Endothelial cell of umbilical vein (primary cell): ENCODE measurements around the gene RTN4R. TPM values are rescaled to one million over a fixed set of nuclear protein-coding genes. Genes with fewer than 3 reads are reported as not detected.
"Not testable (repeated sequence)": the region's sequence is repeated elsewhere in the genome, so short reads cannot be mapped to it uniquely, and the experiment has no call there.

Experiments
- BruUV-seq: library from RNA; stranded (reverse); fragments of 400-500 nt; replicated peaks from 2 replicates; lab custom pipeline; 2021; lab: Mats Ljungman, UMichigan
- CTCF ChIA-PET: fragments of 300-600, 350-600 bp; sonication (Branson Sonifier 250); formaldehyde crosslinking; loops from one replicate; lab custom pipeline; 2021; ENCODE audit warnings: antibody characterized with exemption, inconsistent platforms; lab: Charles Lee
- POLR2A ChIA-PET: fragments of 300-600, 350-600 bp; sonication (Branson Sonifier 250); formaldehyde crosslinking; loops from one replicate; lab custom pipeline; 2021; ENCODE audit warnings: antibody characterized with exemption, inconsistent platforms; lab: Charles Lee
- DNase-seq: peaks from one replicate; pipeline ENCODE4 v3.0.0-alpha.2; 2011; ENCODE audit warnings: low read depth, low spot score
- FAIRE-seq: peaks from 2 replicates; lab custom pipeline; 2011; peaks lifted over from hg19 to GRCh38; lab: Jason Lieb, UNC
- H2AFZ ChIP-seq: 2 replicates; pipeline ENCODE4 v1.6.0; 2012; ENCODE audit warnings: low read depth, low read length, control low read depth, inconsistent platforms
- H3K27ac ChIP-seq: 2 replicates; pipeline ENCODE4 v1.5.1; 2011; ENCODE audit warnings: low read depth, mild to moderate bottlenecking, control low read depth, low read length, moderate library complexity; ENCODE audit not compliant: insufficient read depth
- H3K27me3 ChIP-seq, 2 experiments: 2 replicates each; pipeline versions ENCODE4 v1.6.0 to v1.6.1; 2011; ENCODE audit warnings: low read length in 2 of 2, mixed read lengths in 1 of 2; ENCODE audit not compliant: control insufficient read depth in 2 of 2, insufficient read depth in 2 of 2
- H3K36me3 ChIP-seq, 2 experiments: 2 replicates in 1 of 2; 3 replicates in 1 of 2; pipeline ENCODE4 v1.5.1; 2011; ENCODE audit warnings: low read length in 2 of 2, mild to moderate bottlenecking in 1 of 2, moderate library complexity in 1 of 2; ENCODE audit not compliant: control insufficient read depth in 2 of 2, insufficient read depth in 2 of 2; ENCODE audit errors: extremely low read depth in 1 of 2
- H3K4me1 ChIP-seq: 3 replicates; pipeline ENCODE4 v1.5.1; 2011; ENCODE audit warnings: mild to moderate bottlenecking, low read length; ENCODE audit not compliant: control insufficient read depth, insufficient read depth; ENCODE audit errors: extremely low read depth
- H3K4me2 ChIP-seq: 2 replicates; pipeline ENCODE4 v1.6.1; 2011; ENCODE audit warnings: low read length, control low read depth, mixed read lengths; ENCODE audit not compliant: insufficient read depth
- H3K4me3 ChIP-seq, 3 experiments: fragments of 200-600 bp in 1 of 3; sonication (generic), shearing (Covaris generic) in 1 of 3; replicated peaks in 1 of 3; 2 replicates each; pipeline ENCODE4 v1.5.1; 2011 to 2016; ENCODE audit warnings: control low read depth in 3 of 3, low read length in 3 of 3, mild to moderate bottlenecking in 2 of 3, inconsistent platforms in 1 of 3, low read depth in 1 of 3, moderate library complexity in 1 of 3; ENCODE audit not compliant: insufficient read depth in 1 of 3
- H3K79me2 ChIP-seq: 2 replicates; pipeline ENCODE4 v1.6.0; 2012; ENCODE audit warnings: low read length, inconsistent platforms; ENCODE audit not compliant: control insufficient read depth, insufficient read depth
- H3K9ac ChIP-seq: replicated peaks from 2 replicates; pipeline ENCODE3; 2011; ENCODE audit warnings: low read length, control low read depth; ENCODE audit not compliant: insufficient read depth; ENCODE audit errors: extremely low read depth
- H3K9me1 ChIP-seq: replicated peaks from 3 replicates; pipeline ENCODE4 v1.6.0; 2011; ENCODE audit warnings: mild to moderate bottlenecking, low read length; ENCODE audit not compliant: control insufficient read depth, insufficient read depth; ENCODE audit errors: extremely low read depth
- H3K9me3 ChIP-seq: replicated peaks from 2 replicates; pipeline ENCODE4 v1.5.1; 2012; ENCODE audit warnings: low read length, inconsistent platforms; ENCODE audit not compliant: control insufficient read depth, insufficient read depth
- H4K20me1 ChIP-seq: replicated peaks from 2 replicates; pipeline ENCODE3; 2011; ENCODE audit warnings: mild to moderate bottlenecking, low read length; ENCODE audit not compliant: control insufficient read depth, insufficient read depth; ENCODE audit errors: extremely low read depth
- dilution Hi-C: fragments of 300-500 bp; cut with MboI; formaldehyde crosslinking; loops from one replicate; pipeline ENCODE4 v1.15.0; 2019; ENCODE audit warnings: low sequenced_read_pairs; ENCODE audit not compliant: extremely low pct_ligation_motif_present
- intact Hi-C: fragments of 100-400 bp; cut with micrococcal nuclease; formaldehyde crosslinking; loops from one replicate; pipeline ENCODE4 v1.10.0; 2022
- polyA plus RNA-seq, 4 experiments: library from polyadenylated mRNA; depleted of rRNA in 3 of 4; stranded (reverse) in 3 of 4; unstranded in 1 of 4; fragments of >200 nt; gene quantifications; 2 replicates each; pipeline versions ENCODE4 v1.2.1 to v1.2.3, GENCODE V29; 2011 to 2012; ENCODE audit warnings: missing spikeins in 1 of 4
- total RNA-seq: library from RNA; stranded (reverse); gene quantifications from 2 replicates; pipeline ENCODE4 v1.2.3, GENCODE V29; 2021

RTN4R gene
- total and polyA plus RNA-seq, 2 donors (not counting 3 experiments of a cell fraction or from before 2014, with no cell fraction given), result 1.2 to 2.2 TPM

- dilution Hi-C loops, FAIRE-seq, H3K9me3 ChIP-seq: not testable (repeated sequence)
These were observed 46.7 kb upstream of the RTN4R start for GRCh38 chr22:20314741-20315336.

GRCh38 chr22:20314206-20314605 lies 46.1 kb upstream of the RTN4R start:
- dilution Hi-C loops, result not testable (repeated sequence)

More at GRCh38 chr22:20314741-20315336, 46.7 kb upstream of the RTN4R start:
- H3K9me1 ChIP-seq, POLR2A ChIA-PET, H3K79me2 ChIP-seq, H3K27me3 ChIP-seq, intact Hi-C loops, CTCF ChIA-PET, H3K4me1 ChIP-seq, DNase-seq, H3K4me2 ChIP-seq, H3K9ac ChIP-seq, H3K36me3 ChIP-seq, BruUV-seq, H2AFZ ChIP-seq, H4K20me1 ChIP-seq, H3K4me3 ChIP-seq, H3K27ac ChIP-seq: not testable (repeated sequence)

GRCh38 chr22:20313306-20314077 lies 45.4 kb upstream of the RTN4R start:
- H3K27ac ChIP-seq, H3K9me3 ChIP-seq, H3K79me2 ChIP-seq, BruUV-seq, DNase-seq, POLR2A ChIA-PET, H3K9me1 ChIP-seq, H3K4me3 ChIP-seq, H3K9ac ChIP-seq, H2AFZ ChIP-seq, H3K27me3 ChIP-seq, intact Hi-C loops, H4K20me1 ChIP-seq, CTCF ChIA-PET, H3K4me2 ChIP-seq, dilution Hi-C loops, H3K4me1 ChIP-seq, H3K36me3 ChIP-seq: not testable (repeated sequence)
- peak; percentile 55 for FAIRE-seq

More at GRCh38 chr22:20314206-20314605, 46.1 kb upstream of the RTN4R start:
- H3K9me1 ChIP-seq, H3K4me3 ChIP-seq, H3K4me2 ChIP-seq, FAIRE-seq, intact Hi-C loops, H3K27ac ChIP-seq, POLR2A ChIA-PET, BruUV-seq, H3K27me3 ChIP-seq, H3K79me2 ChIP-seq, DNase-seq, H3K9me3 ChIP-seq, H3K4me1 ChIP-seq, H3K36me3 ChIP-seq, CTCF ChIA-PET, H2AFZ ChIP-seq, H4K20me1 ChIP-seq, H3K9ac ChIP-seq: not testable (repeated sequence)
